ENCODE data around the gene C6orf132.

The C6orf132 gene

DNA sequence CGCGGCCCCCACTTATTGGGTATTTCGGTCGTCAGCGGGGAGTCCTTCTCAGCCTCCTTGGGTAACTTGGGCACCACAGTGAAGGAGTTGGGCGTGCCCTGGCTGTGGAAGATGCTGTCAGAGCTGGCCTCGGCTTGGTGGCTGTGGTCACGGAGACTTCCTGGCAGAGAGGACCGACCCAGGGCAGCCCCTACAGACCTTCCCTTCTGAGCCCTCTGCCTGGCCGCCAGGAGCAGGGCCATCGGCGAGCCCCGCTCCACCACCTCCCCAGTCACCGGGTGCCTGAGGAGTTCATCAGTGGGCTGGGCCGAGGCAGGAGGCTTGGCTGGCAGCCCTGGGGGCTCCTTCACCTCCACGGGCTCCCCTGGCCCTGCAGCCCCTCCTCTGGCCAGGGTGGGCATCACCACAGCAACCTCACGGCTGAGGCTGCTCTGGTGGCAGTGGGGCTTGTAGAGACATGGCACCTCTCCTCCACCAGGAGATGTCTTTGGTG lies 37.2 kb downstream of the C6orf132 start:
- TF ChIP-seq, protein P1, sequence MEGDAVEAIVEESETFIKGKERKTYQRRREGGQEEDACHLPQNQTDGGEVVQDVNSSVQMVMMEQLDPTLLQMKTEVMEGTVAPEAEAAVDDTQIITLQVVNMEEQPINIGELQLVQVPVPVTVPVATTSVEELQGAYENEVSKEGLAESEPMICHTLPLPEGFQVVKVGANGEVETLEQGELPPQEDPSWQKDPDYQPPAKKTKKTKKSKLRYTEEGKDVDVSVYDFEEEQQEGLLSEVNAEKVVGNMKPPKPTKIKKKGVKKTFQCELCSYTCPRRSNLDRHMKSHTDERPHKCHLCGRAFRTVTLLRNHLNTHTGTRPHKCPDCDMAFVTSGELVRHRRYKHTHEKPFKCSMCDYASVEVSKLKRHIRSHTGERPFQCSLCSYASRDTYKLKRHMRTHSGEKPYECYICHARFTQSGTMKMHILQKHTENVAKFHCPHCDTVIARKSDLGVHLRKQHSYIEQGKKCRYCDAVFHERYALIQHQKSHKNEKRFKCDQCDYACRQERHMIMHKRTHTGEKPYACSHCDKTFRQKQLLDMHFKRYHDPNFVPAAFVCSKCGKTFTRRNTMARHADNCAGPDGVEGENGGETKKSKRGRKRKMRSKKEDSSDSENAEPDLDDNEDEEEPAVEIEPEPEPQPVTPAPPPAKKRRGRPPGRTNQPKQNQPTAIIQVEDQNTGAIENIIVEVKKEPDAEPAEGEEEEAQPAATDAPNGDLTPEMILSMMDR (IDR thresholded peaks at IDR 0.05; ENCODE audit: low read depth, low read length): no peak
- H3K4me3 ChIP-seq (ENCODE audit: low read depth, low read length): no peak overlapping the region

DNA sequence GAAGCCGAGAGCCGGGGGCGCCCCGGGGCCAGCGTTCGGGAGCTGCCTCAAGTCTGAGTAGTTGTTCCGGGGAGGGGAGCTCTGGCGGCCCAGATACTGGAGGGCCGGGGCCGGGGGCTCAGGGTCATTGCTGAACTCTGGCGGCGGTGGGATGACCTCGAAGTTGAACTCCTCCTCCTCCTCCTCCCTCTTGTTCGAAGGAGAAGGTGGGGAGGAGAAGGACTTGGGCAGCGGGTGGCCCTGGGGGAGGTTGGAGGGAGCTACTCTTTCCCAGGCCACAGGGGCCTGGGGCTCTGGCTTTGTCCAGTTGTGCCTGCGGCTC lies 37.7 kb downstream of the C6orf132 start:
- TF ChIP-seq, protein P1 (IDR thresholded peaks at IDR 0.05; ENCODE audit: low read depth, low read length): no peak
- no peak overlapping the region for H3K4me3 ChIP-seq (ENCODE audit: low read depth, low read length)

DNA sequence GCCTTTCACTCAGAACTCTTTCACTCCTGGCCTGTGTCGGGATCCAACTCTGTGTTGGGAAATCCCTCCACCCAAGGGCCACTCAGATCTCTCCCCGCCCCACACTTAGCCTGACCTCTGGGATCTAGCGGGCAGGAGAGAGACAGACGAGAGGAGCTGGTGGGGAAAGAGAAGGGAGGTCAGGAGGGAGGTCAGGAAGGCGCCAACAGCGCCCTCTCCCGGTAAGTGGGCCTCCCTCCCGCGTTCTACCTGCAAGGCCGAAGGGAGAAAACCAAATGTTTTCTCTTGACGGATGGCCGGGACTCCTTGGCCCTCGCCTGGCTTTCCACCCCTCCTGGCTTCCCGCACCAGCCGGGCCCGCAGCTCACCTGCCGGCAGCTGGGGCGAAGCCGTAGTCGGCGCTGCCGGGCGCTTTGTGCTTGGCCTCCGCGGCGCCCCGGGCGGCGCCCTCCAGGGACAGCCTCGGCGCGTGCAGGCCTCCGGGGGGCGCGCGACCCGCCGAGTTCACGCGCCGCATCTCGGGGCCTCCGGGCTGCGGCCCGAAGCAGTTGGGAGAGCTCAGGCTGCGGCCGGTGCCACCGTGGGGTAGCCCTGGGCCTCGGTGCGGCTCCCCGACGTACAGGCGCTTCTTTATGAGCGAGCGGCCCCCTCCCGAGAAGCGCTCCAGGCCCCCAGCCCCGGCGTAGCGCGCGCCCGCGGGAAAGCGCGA lies 38.2 kb downstream of the C6orf132 start:
- no peak overlapping the region for H3K4me3 ChIP-seq (ENCODE audit: low read depth, low read length)
- TF ChIP-seq, protein P1 (IDR thresholded peaks at IDR 0.05; ENCODE audit: low read depth, low read length): no peak

DNA sequence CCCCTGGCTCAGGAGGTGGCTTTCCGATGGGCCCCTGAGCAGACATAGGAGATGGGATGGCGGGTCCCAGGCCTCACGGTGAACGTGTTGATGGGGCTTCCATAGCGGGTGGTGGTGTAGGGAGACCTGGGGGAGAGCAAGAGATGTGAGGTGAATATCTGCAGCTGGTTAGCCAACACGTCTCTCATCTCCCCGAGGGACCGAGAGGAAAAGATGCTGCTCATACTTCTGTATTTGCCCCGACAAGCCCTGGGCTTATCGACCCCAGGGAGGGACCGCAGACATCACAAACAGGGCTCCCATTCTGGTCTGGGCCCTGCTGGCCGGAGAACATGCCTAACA lies 38.7 kb downstream of the C6orf132 start:
- H3K4me3 ChIP-seq (ENCODE audit: low read depth, low read length): no peak overlapping the region
- TF ChIP-seq, protein P1 (IDR thresholded peaks at IDR 0.05; ENCODE audit: low read depth, low read length): no peak

DNA sequence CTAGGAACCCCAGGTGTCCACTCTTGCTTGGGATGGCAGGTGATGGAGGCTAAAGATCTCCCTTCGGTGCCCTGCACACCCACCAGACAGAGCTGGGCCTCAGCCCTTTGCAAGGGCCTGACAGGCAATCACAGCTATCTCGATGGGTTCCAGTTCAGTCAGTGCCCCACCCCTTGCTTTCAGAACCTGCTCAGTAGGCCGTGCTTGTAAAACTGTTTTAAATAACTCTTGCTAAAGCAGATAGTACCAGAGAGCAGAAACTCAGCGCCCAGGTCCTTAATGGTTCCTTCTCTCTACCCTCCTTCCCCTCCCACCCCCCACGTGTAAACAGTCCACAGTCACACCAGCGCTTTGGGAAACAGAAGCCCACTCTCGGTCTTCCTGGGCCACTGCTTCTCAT lies 39.2 kb downstream of the C6orf132 start:
- TF ChIP-seq, protein P1 (IDR thresholded peaks at IDR 0.05; ENCODE audit: low read depth, low read length): no peak
- H3K4me3 ChIP-seq (ENCODE audit: low read depth, low read length): no peak overlapping the region

DNA sequence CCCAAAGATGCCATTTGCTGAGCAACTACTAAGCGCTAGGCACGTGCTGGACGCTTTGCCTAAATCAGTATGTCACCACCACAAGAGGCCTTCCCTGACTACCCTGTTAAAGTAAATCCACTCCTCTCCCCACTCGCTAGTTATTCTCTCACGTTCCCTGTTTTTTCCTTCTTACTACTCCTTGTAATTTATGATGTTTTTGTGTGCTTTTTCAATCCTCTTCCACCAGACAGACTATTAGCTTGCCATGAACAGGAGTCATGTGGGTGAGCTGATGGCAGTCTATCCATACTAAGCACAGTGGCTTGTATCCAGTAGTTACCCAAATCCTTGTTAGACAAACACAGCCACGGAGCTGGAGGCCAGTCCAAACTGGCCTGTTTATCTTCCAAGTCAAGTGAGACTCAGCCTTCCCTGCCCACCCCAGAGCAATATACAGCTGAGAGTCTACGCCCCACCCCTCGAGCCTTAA lies 41.2 kb downstream of the C6orf132 start:
- no peak overlapping the region for H3K4me3 ChIP-seq (ENCODE audit: low read depth, low read length)
- TF ChIP-seq, protein P1 (IDR thresholded peaks at IDR 0.05; ENCODE audit: low read depth, low read length): no peak

DNA sequence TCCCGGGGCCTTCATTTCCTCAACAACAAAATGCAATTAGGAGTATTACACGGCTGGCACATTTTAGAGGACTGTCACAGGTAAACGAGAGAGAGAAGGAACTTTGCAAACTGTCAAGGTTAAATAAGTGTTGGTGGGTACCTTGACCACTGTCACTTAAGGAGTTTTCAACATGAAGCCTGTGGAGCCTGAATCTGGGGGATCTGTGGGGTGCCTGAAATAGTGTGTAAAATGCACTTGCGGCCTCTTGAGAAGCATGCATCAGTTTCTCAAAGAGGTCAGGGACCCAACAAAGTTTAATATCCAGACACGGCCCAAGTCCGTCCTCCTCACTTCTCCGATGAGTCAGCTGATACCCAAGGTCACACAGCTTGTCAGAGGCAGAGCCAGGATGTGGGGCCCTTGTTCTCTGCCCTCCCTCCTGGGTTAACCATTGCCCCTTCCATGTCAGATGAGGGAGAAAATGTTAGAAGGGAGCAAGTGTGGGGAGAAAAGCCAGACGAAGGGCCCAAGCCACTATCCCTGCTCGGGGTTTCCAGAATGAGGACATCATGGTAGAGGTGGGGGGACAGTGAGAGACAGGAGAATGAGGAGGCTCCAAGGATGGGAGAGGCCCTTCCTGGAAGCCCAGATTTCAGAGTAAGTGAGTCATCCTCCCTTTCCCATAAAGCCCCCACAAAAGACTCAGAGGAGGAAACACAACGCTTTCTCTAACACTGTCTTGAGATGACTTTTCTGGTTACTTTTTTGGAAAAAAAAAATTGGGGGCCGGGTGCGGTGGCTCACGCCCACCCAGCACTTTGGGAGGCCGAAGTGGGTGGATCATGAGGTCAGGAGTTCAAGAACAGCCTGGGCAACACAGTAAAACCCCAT lies 42.2 kb downstream of the C6orf132 start:
- no peak overlapping the region for H3K4me3 ChIP-seq (ENCODE audit: low read depth, low read length)

More for the DNA sequence above, 42.2 kb downstream of the C6orf132 start:
- TF ChIP-seq, protein P1 (IDR thresholded peaks at IDR 0.05; ENCODE audit: low read depth, low read length): no peak

All from WI38 (cell line).